Astrocyte (in vitro differentiated cells and primary cell): ENCODE measurements around the gene NUAK1.

Source experiments
- CTCF ChIP-seq: IDR thresholded peaks from 2 replicates; pipeline ENCODE4 v1.5.1; 2011; ENCODE audit warnings: low read depth, mild to moderate bottlenecking, inconsistent platforms, low read length, moderate library complexity; ENCODE audit not compliant: insufficient read depth
- EZH2 ChIP-seq: IDR thresholded peaks from 2 replicates; pipeline ENCODE4 v1.6.1; 2012; ENCODE audit warnings: mild to moderate bottlenecking, low read length, inconsistent platforms; ENCODE audit not compliant: insufficient read depth

GRCh38 chr12:106181401-106182114 lies 42.8 kb upstream of the NUAK1 start:
- TF ChIP-seq CTCF, result no peak
- TF ChIP-seq EZH2, result no peak
